ENCODE data around the gene SF3B2. TPM values are rescaled to one million over a fixed set of nuclear protein-coding genes. Genes with fewer than 3 reads are reported as not detected.

Gene SF3B2
- total RNA-seq, 4 donors from 2014 or later: 92.9 to 186 (median 124) TPM

- in situ Hi-C loops (cut with MboI; ENCODE audit: low sequenced_read_pairs in 4 of 4): no loop called here
Measured at GRCh38 chr11:66067640-66068039, 15.5 kb downstream of the SF3B2 start.

GRCh38 chr11:66068154-66068821, 16.1 kb downstream of the SF3B2 start:
- TF ChIP-seq POLR2A (IDR thresholded peaks at IDR 0.05) (no peak), CTCF (IDR thresholded peaks at IDR 0.05 in 4 of 5, conservative IDR thresholded peaks at IDR 0.05 in 1 of 5) (peak; percentile 67 to 90 (median 84))
- Histone ChIP-seq H3K36me3 (peaks cover 0 to 43% of the 10 kb centered on the region in 2 donors), H3K9me3 (no peaks in the 10 kb centered on the region), H3K4me3 (no peak overlapping the region), H3K4me1 (peaks cover 21 to 26% of the 10 kb centered on the region in 2 donors), H3K27ac (peak overlapping the region; percentile 83 to 91 (median 84)), H3K27me3 (no peaks in the 10 kb centered on the region)
- in situ Hi-C loops (cut with MboI; ENCODE audit: low sequenced_read_pairs in 4 of 4) (no loop called here), intact Hi-C loops (cut with DNase I; ENCODE audit: low total_unique reads) (loop anchor here (2.0 kb wide), 1 partner anchor 15 kb away; the partner anchor contains the start of gene SF3B2)
- ATAC-seq (peak in 1 of 2 donors; percentile 52), DNase-seq (peak; percentile 21 to 55)

More at GRCh38 chr11:66067640-66068039, 15.5 kb downstream of the SF3B2 start:
- H3K9me3 ChIP-seq: no peaks in the 10 kb centered on the region
- intact Hi-C loops (cut with DNase I; ENCODE audit: low total_unique reads): loop anchor here (2.0 kb wide), 1 partner anchor 15 kb away; the partner anchor contains the start of gene SF3B2
- TF ChIP-seq POLR2A (IDR thresholded peaks at IDR 0.05) (no peak), CTCF (IDR thresholded peaks at IDR 0.05 in 4 of 5, conservative IDR thresholded peaks at IDR 0.05 in 1 of 5) (no peak)
- no peak for ATAC-seq
- no peak for DNase-seq
- peak overlapping the region in 2 of 4 donors; percentile 86 to 91 for H3K27ac ChIP-seq
- H3K4me3 ChIP-seq: no peak overlapping the region
- no peaks in the 10 kb centered on the region for H3K27me3 ChIP-seq
- peaks cover 0 to 50% of the 10 kb centered on the region in 2 donors for H3K36me3 ChIP-seq
- peaks cover 21 to 26% of the 10 kb centered on the region in 2 donors for H3K4me1 ChIP-seq

- intact Hi-C loops (cut with DNase I; ENCODE audit: low total_unique reads): loop anchor here (2.0 kb wide), 1 partner anchor 16 kb away; the partner anchor contains the start of gene SF3B2
- DNase-seq (peak; percentile 50 to 73), ATAC-seq (peak; percentile 46 to 55)
- in situ Hi-C loops (cut with MboI; ENCODE audit: low sequenced_read_pairs in 4 of 4): no loop called here
- peaks cover 21 to 26% of the 10 kb centered on the region in 2 donors for H3K4me1 ChIP-seq
- H3K4me3 ChIP-seq: peak overlapping the region; percentile 67 to 93 (median 78)
- TF ChIP-seq CTCF (IDR thresholded peaks at IDR 0.05 in 4 of 5, conservative IDR thresholded peaks at IDR 0.05 in 1 of 5): no peak
- TF ChIP-seq POLR2A (IDR thresholded peaks at IDR 0.05): no peak
- no peaks in the 10 kb centered on the region for H3K27me3 ChIP-seq
- H3K9me3 ChIP-seq: no peaks in the 10 kb centered on the region
- H3K36me3 ChIP-seq: peaks cover 0 to 35% of the 10 kb centered on the region in 2 donors
- peak overlapping the region; percentile 83 to 91 (median 84) for H3K27ac ChIP-seq
Measured at GRCh38 chr11:66068923-66069714, 17.0 kb downstream of the SF3B2 start.

- ATAC-seq: peak; percentile 60 to 66
- no peaks in the 10 kb centered on the region for H3K9me3 ChIP-seq
- H3K4me1 ChIP-seq: peaks cover 21 to 26% of the 10 kb centered on the region in 2 donors
- peak; percentile 25 to 53 for DNase-seq
- H3K4me3 ChIP-seq: peak within 1 kb of the TSS; percentile 67 to 93 (median 80)
- peaks cover 0 to 29% of the 10 kb centered on the region in 2 donors for H3K36me3 ChIP-seq
- peak within 1 kb of the TSS; percentile 83 to 91 (median 86) for H3K27ac ChIP-seq
- H3K27me3 ChIP-seq: no peaks in the 10 kb centered on the region
- TF ChIP-seq POLR2A (IDR thresholded peaks at IDR 0.05): peak; percentile 51 to 66
- peak in 3 of 5 experiments; percentile 9 to 34 (median 23) for TF ChIP-seq CTCF (IDR thresholded peaks at IDR 0.05 in 4 of 5, conservative IDR thresholded peaks at IDR 0.05 in 1 of 5)
- intact Hi-C loops (cut with DNase I; ENCODE audit: low total_unique reads): loop anchor here (2.0 kb wide), 1 partner anchor 17 kb away; the partner anchor contains the start of gene SF3B2
- in situ Hi-C loops (cut with MboI; ENCODE audit: low sequenced_read_pairs in 4 of 4): no loop called here
Measured at GRCh38 chr11:66069715-66070603, 17.8 kb downstream of the SF3B2 start, which contains the start of gene PACS1. TSS of gene PACS1 (plus strand) at chr11:66070272. CDS start at chr11:66070487, 215 bp downstream.
